Stimulated activated CD4-positive, alpha-beta T cell treated with anti-CD3 and anti-CD28 coated beads, Interleukin-15, amount 100 ng/mL, for 24 hours (primary cell): Measurements from ENCODE around the gene CHTOP.
"Not testable (repeated sequence)": the region's sequence is repeated elsewhere in the genome, so short reads cannot be mapped to it uniquely, and the experiment has no call there.

Experiments
- DNase-seq: peaks from one replicate; pipeline ENCODE4 v3.0.0-alpha.2; 2020

The CHTOP gene

DNA sequence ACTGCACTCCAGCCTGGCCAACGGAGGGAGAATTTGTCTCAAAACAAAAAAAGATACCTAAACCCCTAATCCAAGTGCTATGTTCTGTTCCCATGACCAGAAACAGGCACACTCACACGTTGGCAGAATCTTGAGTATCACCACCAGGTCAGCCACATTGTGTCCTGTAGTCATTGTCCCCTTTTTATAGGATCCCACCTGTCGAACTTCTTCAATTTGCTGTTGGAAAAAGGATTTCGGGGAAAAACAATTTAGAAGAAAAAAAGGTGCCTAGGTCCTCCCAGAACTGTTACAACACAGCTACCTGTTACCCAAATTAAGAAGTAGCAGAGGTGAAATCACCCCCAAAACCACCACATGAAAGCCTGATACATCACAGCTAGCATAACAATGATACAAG, 33.6 kb downstream of the CHTOP start:
- no peak for DNase-seq

DNA sequence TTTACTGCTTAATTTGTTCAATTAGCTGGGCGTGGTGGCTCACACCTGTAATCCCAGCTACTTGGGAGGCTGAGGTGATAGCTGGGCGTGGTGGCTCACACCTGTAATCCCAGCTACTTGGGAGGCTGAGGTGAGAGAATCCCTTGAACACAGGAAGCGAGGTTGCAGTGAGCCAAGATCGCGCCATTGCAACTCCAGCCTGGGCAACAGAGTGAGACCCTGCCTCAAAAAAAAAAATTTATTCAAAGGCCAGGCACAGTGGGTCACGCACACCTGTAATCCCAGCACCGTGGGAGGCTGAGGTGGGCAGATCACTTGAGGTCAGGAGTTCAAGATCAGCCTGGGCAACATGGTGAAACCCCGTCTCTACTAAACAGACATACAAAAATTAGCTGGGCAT, 34.8 kb downstream of the CHTOP start:
- DNase-seq: not testable (repeated sequence)

DNA sequence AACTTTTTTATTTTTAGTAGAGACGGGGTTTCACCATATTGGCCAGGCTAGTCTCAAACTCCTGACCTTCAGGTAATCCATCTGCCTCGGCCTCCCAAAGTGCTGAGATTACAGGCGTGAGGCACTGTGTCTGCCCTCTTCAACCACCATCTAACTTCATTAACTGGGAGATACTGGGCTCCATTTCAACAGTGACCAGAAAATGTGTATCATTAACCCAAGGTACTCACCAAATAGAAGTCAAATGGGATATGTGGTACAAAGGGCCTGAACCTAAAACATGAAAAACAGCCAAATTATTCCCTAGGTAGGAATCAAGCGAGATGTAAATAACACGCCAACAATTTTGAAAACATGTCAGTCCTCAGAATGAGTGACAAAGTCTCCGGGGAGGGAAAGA, 35.7 kb downstream of the CHTOP start:
- no peak for DNase-seq

DNA sequence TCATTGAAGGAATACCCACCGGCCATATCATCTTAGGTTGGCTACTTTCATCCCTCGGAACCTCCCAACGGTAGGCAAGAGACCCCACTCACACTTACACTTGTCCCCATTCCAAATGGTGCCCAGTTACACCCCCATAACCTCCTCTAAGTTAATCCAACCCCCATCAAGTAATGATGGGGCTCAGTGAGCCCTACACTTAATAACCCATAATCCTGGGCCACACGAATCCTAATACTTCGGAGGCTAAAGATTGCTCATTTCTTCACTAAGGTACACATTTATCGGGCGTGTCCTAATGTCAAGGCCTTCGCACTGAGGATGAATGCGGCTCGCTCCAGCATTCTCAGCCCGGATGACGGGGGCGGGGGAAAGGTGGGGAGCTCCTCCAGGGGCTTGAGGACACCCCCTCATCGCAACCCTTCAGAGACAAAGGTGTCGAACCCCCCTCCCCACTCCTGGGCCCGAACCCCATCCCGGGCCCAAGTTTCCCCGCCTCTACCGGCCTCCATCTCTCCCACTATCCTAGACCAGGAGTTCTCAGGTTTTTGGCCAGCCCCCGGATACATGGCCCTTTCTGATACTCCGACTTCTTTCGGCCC, 36.5 kb downstream of the CHTOP start:
- peak; percentile 39 for DNase-seq

DNA sequence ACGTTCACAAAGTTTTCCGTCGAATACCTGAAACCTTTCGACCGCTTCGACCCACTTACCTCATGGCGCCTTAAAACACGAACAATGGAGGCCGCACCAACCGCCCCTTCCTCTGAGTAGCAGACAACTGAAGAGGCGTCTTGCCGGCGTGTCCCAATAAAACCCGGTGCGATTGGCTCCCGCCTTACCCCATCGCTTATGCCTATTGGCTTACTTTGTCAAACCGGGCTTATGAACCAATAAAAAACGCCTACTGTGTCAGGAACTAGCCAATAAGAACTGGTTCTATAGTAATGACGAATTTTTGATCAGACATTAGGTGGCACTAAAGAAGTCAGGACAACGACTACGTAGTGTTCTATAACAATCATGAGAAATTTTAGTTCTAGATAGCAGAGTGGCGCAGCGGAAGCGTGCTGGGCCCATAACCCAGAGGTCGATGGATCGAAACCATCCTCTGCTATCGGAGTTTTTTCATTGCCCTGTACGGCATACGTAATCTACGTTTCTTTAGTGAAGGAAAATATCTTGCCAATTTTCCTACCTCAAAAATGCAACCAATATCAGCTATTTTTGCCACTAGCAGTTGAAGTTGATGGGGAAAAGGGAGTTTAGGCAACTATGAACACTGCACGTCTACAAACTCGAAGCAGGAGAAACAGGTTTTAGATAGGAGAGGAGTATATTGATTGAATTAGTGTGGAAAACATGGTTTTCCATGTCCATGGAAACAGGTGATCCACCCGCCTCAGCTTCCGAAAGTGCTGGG, 37.2 kb downstream of the CHTOP start, which contains the start of gene ILF2:
Gene ILF2, minus strand, starts transcription at position 135 of the 769 bp plus-strand sequence. Its CDS starts 71 bp downstream, at position 64.
- peak; percentile 98 for DNase-seq

DNA sequence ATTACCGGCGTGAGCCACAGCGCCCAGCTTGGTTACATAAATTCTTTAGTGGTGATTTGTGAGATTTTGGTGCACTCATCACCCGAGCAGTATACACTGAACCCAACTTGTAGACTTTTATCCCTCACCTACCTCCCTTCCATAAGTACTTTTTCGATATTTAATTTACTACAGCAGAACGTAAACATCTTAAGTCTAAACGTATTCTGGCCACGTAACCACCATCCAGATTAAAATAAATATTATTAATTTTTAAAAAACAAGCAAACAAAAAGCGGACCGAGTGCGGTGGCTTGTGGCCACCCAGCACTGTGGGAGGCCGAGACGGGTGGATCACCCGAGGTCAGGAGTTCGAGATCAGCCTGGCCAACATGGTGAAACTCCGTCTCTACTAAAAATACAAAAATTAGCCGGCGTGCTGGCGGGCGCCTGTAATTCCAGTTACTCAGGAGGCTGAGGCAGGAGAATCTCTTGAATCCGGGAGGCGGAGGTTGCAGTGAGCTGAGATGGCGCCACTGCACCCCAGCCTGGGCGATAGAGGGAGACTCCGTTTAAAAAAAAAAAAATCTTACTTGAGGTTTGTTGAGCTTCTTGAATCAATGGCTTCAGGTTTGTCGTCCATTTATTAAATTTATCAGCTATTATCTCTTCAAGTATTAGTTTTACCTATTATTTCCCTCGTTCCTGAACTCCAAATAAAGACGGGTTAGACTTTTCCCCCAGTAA, 37.9 kb downstream of the CHTOP start:
- peak; percentile 71 for DNase-seq

DNA sequence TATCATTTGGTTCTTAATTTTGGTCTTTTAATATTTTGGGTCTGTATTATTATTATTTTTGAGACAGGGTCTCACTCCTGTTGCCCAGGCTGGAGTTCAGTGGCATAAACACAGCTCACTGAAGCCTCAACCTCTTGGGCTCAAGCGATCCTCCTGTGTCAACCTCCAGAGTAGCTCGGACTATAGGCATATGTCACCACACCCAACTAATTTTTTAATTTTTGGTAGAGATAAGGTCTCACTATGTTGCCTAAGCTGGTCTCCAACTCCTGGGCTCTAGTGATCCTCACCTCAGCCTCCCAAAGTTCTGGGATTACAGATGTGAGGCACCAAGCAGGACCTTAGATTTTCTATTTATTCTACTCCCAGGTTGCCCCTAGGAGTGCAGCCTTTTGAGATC, 39.6 kb downstream of the CHTOP start:
- no peak for DNase-seq

DNA sequence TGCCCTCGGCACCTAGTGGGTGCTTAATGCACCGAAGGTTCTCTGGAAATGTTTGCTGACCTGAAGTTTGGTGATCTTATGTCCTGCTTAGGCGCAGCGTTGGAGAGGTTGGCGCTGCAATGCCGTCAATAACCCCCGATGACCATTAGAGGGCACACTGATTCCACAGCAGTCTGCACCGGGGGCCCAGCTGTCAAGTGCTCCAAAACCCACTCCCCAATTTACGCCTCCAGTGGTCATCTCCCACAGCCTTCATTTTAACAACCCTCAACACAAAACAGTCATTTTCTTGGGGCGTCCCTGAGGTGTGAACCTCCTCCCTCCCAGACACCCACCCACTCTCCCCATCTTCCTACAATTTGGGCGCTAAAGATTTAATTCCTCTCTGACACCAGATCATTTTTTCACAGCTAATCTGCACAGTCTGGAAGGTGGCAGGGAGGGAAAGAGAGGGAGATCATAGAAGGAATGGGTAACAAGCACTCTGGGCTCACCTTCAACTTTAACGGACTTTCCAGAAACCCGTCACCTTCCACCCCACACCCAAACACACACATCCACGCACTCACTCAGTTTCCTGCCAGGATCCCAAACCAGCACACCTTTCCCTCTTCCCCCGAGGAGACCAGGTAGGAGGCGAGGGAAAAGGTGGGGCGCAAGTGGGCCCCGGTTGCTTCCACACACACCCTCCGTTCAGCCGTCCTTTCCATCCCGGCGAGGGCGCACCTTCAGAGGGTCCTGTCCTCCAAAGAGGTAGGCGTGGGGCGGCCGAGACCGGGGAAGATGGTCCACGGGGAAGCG, 44.1 kb downstream of the CHTOP start:
- peak; percentile 63 for DNase-seq

DNA sequence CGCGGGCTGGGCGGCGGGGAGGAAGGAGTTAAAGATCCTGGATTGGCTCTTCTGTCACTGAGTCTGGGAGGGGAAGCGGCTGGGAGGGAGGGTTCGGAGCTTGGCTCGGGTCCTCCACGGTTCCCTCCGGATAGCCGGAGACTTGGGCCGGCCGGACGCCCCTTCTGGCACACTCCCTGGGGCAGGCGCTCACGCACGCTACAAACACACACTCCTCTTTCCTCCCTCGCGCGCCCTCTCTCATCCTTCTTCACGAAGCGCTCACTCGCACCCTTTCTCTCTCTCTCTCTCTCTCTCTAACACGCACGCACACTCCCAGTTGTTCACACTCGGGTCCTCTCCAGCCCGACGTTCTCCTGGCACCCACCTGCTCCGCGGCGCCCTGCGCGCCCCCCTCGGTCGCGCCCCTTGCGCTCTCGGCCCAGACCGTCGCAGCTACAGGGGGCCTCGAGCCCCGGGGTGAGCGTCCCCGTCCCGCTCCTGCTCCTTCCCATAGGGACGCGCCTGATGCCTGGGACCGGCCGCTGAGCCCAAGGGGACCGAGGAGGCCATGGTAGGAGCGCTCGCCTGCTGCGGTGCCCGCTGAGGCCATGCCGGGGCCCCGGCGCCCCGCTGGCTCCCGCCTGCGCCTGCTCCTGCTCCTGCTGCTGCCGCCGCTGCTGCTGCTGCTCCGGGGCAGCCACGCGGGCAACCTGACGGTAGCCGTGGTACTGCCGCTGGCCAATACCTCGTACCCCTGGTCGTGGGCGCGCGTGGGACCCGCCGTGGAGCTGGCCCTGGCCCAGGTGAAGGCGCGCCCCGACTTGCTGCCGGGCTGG, 44.9 kb downstream of the CHTOP start, which contains the start of gene NPR1:
Gene NPR1, plus strand, starts transcription at position 170 of the 818 bp plus-strand sequence. Its CDS starts 421 bp downstream, at position 591.
- DNase-seq: peak; percentile 51

DNA sequence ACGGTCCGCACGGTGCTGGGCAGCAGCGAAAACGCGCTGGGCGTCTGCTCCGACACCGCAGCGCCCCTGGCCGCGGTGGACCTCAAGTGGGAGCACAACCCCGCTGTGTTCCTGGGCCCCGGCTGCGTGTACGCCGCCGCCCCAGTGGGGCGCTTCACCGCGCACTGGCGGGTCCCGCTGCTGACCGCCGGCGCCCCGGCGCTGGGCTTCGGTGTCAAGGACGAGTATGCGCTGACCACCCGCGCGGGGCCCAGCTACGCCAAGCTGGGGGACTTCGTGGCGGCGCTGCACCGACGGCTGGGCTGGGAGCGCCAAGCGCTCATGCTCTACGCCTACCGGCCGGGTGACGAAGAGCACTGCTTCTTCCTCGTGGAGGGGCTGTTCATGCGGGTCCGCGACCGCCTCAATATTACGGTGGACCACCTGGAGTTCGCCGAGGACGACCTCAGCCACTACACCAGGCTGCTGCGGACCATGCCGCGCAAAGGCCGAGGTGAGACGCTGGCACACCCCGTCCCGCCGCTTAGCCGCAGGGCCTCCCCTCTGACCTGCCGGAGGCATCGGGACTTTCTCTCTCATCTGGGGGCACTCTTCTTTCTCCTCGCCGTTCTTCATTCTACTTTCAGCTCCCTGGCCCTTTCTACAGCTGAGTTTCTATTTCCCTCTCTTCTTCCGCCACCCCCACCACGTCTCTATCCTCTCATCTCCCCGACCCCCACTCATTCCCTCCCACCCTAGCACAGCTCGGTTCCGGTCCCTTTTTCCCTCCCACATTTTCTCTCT, 45.7 kb downstream of the CHTOP start:
- peak; percentile 44 for DNase-seq

DNA sequence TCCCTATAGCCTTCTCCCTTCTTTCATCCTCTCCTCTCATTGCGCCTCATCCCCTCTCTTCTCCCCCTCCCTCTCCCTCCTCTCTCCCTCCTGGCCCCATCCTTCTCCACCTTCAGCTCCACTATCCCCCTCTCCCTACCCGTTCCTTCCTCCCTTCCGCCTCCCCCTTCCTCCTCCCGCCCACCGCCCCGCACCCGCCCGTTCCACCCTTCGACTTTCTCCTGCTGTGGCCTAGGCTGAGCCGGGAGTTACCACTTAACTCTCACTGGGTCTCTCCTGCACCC, 46.2 kb downstream of the CHTOP start:
- DNase-seq: no peak

DNA sequence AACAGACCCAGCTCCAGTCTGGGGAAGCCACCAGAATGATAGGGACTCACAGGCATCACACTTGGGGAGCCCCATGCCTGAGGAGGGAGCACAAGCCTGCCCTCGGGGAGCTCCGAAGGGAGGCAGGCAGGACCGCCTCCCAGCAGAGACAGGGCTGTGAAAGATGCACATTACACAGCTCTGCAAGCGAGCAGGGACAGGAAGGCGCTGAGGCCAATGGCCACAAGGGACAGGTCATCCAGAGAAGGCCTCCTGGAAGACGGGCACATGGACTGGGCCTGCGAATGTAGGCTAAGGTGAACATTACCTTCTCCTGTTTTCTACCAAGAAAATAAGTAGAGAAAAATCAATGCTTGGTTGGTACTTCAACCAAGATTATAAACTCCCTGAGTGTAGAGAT, 48.9 kb downstream of the CHTOP start:
- DNase-seq: no peak

DNA sequence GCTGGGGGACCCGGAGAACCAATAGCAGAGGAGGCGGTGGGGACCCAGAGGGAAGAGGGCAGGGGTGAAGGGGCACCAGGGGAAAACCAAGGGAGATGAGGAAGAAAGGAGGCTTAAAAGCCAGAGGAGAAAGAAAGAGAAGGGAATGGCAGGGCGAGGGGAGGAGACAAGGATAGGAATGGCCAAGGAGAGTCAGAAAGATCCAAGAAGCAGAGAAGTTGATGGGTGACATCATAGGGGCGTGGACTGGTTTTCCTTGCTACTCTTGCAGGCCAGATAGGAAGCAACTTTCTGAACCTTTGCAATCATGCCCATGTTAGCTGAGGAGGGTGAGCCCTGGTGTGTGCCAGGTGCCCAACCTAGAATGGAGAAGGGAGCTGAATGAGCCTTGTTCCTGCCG, 50.0 kb downstream of the CHTOP start:
- no peak for DNase-seq

DNA sequence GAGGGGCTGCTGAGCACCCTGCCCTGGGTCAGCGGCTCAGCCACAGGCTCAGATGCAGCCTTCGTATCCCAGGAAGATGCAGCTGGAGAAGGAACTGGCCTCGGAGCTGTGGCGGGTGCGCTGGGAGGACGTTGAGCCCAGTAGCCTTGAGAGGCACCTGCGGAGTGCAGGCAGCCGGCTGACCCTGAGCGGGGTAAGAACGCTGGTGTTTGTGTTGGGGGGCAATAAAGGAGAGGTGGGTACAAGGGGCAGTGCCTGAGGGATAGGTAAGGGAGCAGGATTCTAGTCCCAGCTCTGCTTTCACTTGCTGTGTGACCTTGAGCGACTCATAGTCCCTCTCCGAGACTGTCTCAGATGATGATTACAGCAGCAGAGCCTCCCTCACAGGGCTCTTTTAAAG, 51.0 kb downstream of the CHTOP start:
- no peak for DNase-seq

DNA sequence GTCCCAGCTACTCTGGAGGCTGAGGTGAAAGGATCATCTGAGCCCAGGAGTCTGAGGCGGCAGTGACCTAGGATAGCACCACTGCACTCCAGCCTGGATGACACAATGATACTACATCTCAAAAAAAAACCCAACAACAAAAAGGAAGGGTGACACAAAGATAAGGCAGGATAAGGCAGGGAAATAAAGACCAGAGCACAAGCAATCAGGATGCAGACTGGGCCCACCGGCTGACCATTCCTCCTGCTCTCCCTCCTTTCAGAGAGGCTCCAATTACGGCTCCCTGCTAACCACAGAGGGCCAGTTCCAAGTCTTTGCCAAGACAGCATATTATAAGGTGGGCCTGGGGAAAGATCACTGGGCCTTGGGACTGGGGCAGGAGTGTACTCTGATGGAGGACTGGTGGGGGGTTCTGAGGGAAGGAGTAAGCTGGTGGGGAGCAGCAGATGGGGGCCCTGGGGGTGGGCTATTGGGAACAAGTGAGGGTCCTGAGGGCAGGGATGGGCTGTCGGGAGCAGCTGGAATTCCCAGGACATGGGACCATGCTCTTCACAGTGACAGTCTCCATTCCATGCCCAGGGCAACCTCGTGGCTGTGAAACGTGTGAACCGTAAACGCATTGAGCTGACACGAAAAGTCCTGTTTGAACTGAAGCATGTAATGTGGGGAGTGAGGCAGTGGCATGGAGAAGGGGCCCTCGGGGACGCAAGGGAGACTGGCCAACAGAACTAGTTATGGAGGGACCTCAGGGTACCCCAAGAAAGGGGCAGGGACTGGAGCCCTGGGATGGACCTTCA, 51.9 kb downstream of the CHTOP start:
- no peak for DNase-seq

DNA sequence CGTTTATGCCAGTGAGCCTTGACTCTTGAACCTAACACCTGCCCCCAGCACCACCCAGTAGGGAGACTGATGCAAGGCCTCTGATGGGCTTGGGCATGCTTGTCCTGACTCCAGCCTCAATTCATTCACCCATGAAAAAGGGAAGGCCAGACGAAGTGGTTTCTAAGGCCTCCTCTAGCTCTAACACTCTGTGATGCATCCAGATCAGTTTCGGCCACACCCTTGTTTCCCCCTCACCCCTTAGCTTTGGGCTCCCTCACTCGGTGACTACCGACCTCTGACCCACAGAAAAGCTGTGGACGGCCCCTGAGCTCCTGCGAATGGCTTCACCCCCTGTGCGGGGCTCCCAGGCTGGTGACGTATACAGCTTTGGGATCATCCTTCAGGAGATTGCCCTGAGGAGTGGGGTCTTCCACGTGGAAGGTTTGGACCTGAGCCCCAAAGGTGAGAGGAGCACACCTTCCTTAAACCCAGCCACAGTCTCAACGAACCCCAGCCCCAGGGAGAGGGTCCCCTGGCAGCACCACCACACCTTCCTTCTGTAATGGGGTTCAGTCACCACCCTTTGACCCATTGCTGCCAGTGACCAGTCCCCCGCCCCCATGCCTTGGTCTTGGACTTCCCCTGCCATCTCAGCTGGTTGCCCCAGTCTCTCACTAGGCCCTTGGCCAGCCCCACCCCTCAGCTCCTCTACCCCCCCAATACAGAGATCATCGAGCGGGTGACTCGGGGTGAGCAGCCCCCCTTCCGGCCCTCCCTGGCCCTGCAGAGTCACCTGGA, 53.7 kb downstream of the CHTOP start:
- no peak for DNase-seq

DNA sequence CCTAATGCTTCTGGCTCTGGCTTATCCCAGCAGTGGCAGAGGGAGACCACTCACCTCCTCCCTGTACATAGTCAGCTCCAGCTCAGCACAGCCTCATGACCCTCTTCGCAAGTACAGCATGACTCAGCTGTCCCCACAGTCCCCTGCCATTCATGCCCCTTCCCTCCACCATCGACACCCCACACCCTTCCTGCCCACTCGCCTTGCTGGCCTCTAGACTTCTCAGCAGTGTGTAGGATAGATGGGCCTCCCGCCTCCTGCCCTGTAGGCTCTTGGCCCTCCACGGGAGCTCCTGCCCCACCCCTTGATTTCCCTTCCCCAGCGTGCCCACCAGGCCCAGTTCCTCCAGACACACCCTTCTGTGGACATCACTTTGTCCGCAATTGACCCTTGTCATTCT, 54.4 kb downstream of the CHTOP start:
- no peak for DNase-seq

DNA sequence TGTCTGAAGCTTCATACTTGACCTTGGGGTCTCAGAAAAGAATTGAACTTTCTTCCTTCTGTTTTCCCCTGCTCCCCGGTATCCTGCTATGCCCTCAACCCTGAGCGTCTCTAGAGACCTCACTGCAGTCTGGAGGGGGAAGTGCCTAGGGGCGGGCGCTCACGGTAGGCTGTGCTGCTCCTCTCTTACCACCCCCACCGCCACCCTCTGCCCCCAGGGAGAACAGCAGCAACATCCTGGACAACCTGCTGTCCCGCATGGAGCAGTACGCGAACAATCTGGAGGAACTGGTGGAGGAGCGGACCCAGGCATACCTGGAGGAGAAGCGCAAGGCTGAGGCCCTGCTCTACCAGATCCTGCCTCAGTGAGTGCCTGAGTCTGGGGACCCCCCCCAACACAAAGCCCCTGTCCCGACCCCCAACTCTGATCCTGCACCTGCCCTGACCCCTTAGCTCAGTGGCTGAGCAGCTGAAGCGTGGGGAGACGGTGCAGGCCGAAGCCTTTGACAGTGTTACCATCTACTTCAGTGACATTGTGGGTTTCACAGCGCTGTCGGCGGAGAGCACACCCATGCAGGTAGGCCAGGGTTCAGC, 55.0 kb downstream of the CHTOP start:
- DNase-seq: no peak

DNA sequence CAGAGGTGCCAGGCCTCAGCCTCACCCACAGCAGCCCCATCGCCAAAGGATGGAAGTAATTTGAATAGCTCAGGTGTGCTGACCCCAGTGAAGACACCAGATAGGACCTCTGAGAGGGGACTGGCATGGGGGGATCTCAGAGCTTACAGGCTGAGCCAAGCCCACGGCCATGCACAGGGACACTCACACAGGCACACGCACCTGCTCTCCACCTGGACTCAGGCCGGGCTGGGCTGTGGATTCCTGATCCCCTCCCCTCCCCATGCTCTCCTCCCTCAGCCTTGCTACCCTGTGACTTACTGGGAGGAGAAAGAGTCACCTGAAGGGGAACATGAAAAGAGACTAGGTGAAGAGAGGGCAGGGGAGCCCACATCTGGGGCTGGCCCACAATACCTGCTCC, 59.6 kb downstream of the CHTOP start:
- no peak for DNase-seq
